ENCODE results near the gene WDR27.

- TF ChIP-seq CTCF (conservative IDR thresholded peaks at IDR 0.05; ENCODE audit: low read length): no peak
- no peak for TF ChIP-seq EZH2phosphoT487 (IDR thresholded peaks at IDR 0.05; ENCODE audit: borderline replicate concordance, low read depth, low read length)
These were observed 12.3 kb upstream of the WDR27 start for GRCh38 chr6:169714178-169714577.
